HepG2 (cell line): ENCODE results near the gene SETD1B. TPM values are rescaled to one million over a fixed set of nuclear protein-coding genes. Genes with fewer than 3 reads are reported as not detected.

Experiments used
- ATAC-seq: fragments of 200-7000 bp; cut with Tn5 transposase; 3 replicates; pipeline ENCODE4 v1.9.1; 2020; ENCODE audit warnings: mild to moderate bottlenecking, moderate library complexity
- BruUV-seq: library from RNA; stranded (reverse); fragments of 400-500 nt; replicated peaks from 2 replicates; lab custom pipeline; 2021; lab: Mats Ljungman, UMichigan
- CTCF ChIA-PET: fragments of 300-600 bp; formaldehyde crosslinking; extraction: SDS; loops from one replicate; lab custom pipeline; 2021; ENCODE audit warnings: low total read pairs, inconsistent platforms, low intra/inter-chr PET ratio; lab: Yijun Ruan, JAX
- POLR2A ChIA-PET: fragments of 350-600 bp; sonication (Branson Sonifier 250); formaldehyde crosslinking; loops from one replicate; lab custom pipeline; 2020; ENCODE audit warnings: antibody characterized with exemption, inconsistent platforms; lab: Yijun Ruan, JAX
- DNase-seq: peaks from one replicate; pipeline ENCODE4 v3.0.0-alpha.2; 2015; ENCODE audit warnings: low spot score
- FAIRE-seq: peaks from 3 replicates; lab custom pipeline; 2011; peaks lifted over from hg19 to GRCh38; lab: Jason Lieb, UNC
- H2AFZ ChIP-seq: one replicate; pipeline ENCODE4 v1.6.1; 2011; ENCODE audit warnings: low read length, inconsistent platforms
- H3K27ac ChIP-seq: fragments of 300-600 bp; 3 replicates; pipeline ENCODE4 v1.8.0; 2011; ENCODE audit warnings: mixed run types, mild to moderate bottlenecking, mixed read lengths, low read length, inconsistent platforms; ENCODE audit not compliant: insufficient read depth; ENCODE audit errors: extremely low read length
- H3K27me3 ChIP-seq, 2 experiments: fragments of 200-600 bp in 1 of 2; 2 replicates in 1 of 2; 3 replicates in 1 of 2; pipeline versions ENCODE4 v1.6.0 to v1.8.0; 2011; ENCODE audit warnings: low read length in 2 of 2, mild to moderate bottlenecking in 2 of 2, moderate library complexity in 2 of 2, inconsistent platforms in 1 of 2; ENCODE audit not compliant: insufficient read depth in 2 of 2, control insufficient read depth in 1 of 2
- H3K36me3 ChIP-seq, 2 experiments: fragments of 200-600 bp in 1 of 2; replicated peaks in 1 of 2; 2 replicates in 1 of 2; 3 replicates in 1 of 2; pipeline versions ENCODE4 v1.5.1 to v1.8.0; 2011; ENCODE audit warnings: low read length in 2 of 2, inconsistent platforms in 1 of 2; ENCODE audit not compliant: insufficient read depth in 2 of 2, control insufficient read depth in 1 of 2
- H3K4me1 ChIP-seq: 2 replicates; pipeline ENCODE4 v1.5.1; 2012; ENCODE audit warnings: low read length, inconsistent platforms; ENCODE audit not compliant: insufficient read depth
- H3K4me2 ChIP-seq: 2 replicates; pipeline ENCODE4 v1.6.0; 2011; ENCODE audit warnings: low read depth, low read length, inconsistent platforms
- H3K4me3 ChIP-seq, 3 experiments: fragments of 200-600 bp in 1 of 3; sonication (generic), shearing (Covaris generic) in 1 of 3; replicated peaks in 1 of 3; 2 replicates each; pipeline ENCODE4 v1.5.1; 2011 to 2016; ENCODE audit warnings: low read length in 3 of 3, inconsistent platforms in 2 of 3, low read depth in 2 of 3, mild to moderate bottlenecking in 2 of 3, control low read depth in 1 of 3, mixed read lengths in 1 of 3; ENCODE audit not compliant: insufficient read depth in 1 of 3
- H3K79me2 ChIP-seq: one replicate; pipeline ENCODE4 v1.6.1; 2011; ENCODE audit warnings: low read length, inconsistent platforms; ENCODE audit not compliant: insufficient read depth
- H3K9ac ChIP-seq: 2 replicates; pipeline ENCODE4 v1.6.0; 2011; ENCODE audit warnings: mild to moderate bottlenecking, low read depth, low read length, inconsistent platforms; ENCODE audit not compliant: insufficient read depth
- H3K9me3 ChIP-seq: 2 replicates; pipeline ENCODE4 v1.5.1; 2012; ENCODE audit warnings: mild to moderate bottlenecking, low read length
- H4K20me1 ChIP-seq: 2 replicates; pipeline ENCODE4 v1.6.0; 2011; ENCODE audit warnings: inconsistent platforms, mild to moderate bottlenecking, low read length, moderate library complexity; ENCODE audit not compliant: insufficient read depth
- CEBPG ChIP-seq: IDR thresholded peaks from 2 replicates; pipeline ENCODE4 v1.6.1; 2016
- FOXJ3 ChIP-seq: sonication (generic); formaldehyde crosslinking; IDR thresholded peaks from 2 replicates; pipeline ENCODE4 v1.4.0; 2020; ENCODE audit warnings: missing genetic modification reagents, mild to moderate bottlenecking, borderline replicate concordance
- MAFF ChIP-seq: IDR thresholded peaks from 2 replicates; pipeline ENCODE4 v1.6.1; 2011; ENCODE audit warnings: low read depth, low read length, improper control_type of control experiment
- MBD4 ChIP-seq: IDR thresholded peaks from 2 replicates; pipeline ENCODE4 v1.6.1; 2012; ENCODE audit warnings: low read length, inconsistent platforms, borderline replicate concordance
- MED8 ChIP-seq: sonication (generic); formaldehyde crosslinking; IDR thresholded peaks from 2 replicates; pipeline ENCODE4 v1.8.1; 2023; ENCODE audit warnings: mild to moderate bottlenecking, missing genetic modification reagents; ENCODE audit not compliant: insufficient replicate concordance
- POGZ ChIP-seq: sonication (generic); formaldehyde crosslinking; IDR thresholded peaks from 2 replicates; pipeline ENCODE4 v1.4.0; 2020; ENCODE audit warnings: mild to moderate bottlenecking, missing genetic modification reagents
- TFE3 ChIP-seq: IDR thresholded peaks from 2 replicates; pipeline ENCODE4 v1.6.1; 2016
- ZNF362 ChIP-seq: sonication (generic); formaldehyde crosslinking; IDR thresholded peaks from 2 replicates; pipeline ENCODE4 v1.4.0; 2020; ENCODE audit warnings: missing genetic modification reagents, mild to moderate bottlenecking, borderline replicate concordance
- ZNF503 ChIP-seq: sonication (generic); formaldehyde crosslinking; IDR thresholded peaks from 2 replicates; pipeline ENCODE4 v1.4.0; 2020; ENCODE audit warnings: missing genetic modification reagents
- ZSCAN31 ChIP-seq: sonication (generic); formaldehyde crosslinking; IDR thresholded peaks from 2 replicates; pipeline ENCODE4 v1.5.0; 2020; ENCODE audit warnings: low read depth, mild to moderate bottlenecking, missing genetic modification reagents
- WGBS: methylation state at CpG from one replicate; pipeline ENCODE4 v1.1.6; 2017; ENCODE audit warnings: low lambda C conversion rate; 5-methylcytosine and 5-hydroxymethylcytosine counted together
- in situ Hi-C: cut with HindIII; loops from 2 replicates; pipeline ENCODE4 v1.10.0; 2017; ENCODE audit warnings: low pct_unique_long_range_greater_than_20kb; ENCODE audit not compliant: extremely low pct_ligation_motif_present
- intact Hi-C: fragments of 100-400 bp; cut with micrococcal nuclease; formaldehyde crosslinking; loops from one replicate; pipeline ENCODE4 v1.10.0; 2022; ENCODE audit not compliant: unreplicated experiment
- polyA plus RNA-seq, 8 experiments: library from polyadenylated mRNA; depleted of rRNA in 3 of 8; stranded (reverse) in 7 of 8; unstranded in 1 of 8; fragments of >200 nt; fragmentation: Illumina TruSeq in 4 of 8; extraction: Trizol in 4 of 8; gene quantifications; 2 replicates each; pipeline versions ENCODE4 v1.2.1 to v1.2.3, GENCODE V29; 2011 to 2016; ENCODE audit warnings: low read depth in 4 of 8, missing spikeins in 1 of 8, mixed read lengths in 1 of 8; ENCODE audit not compliant: insufficient read depth in 1 of 8
- total RNA-seq, 5 experiments: library from RNA; depleted of rRNA; stranded (reverse); fragments of >200 nt; fragmentation: Illumina TruSeq; extraction: Trizol; gene quantifications; 2 replicates each; pipeline ENCODE4 v1.2.3, GENCODE V29; 2016; ENCODE audit warnings: low read depth in 1 of 5
- TF ChIP-seq, protein P1 (sequence below): sonication (generic); formaldehyde crosslinking; IDR thresholded peaks from 2 replicates; pipeline ENCODE4 v1.4.0; 2020; ENCODE audit warnings: mild to moderate bottlenecking, missing genetic modification reagents, borderline replicate concordance
- TF ChIP-seq, protein P2 (sequence below): IDR thresholded peaks from 2 replicates; pipeline ENCODE4 v1.6.1; 2016; ENCODE audit warnings: low read depth, borderline replicate concordance

The SETD1B gene
- total and polyA plus RNA-seq, 2 of the 13 experiments (the other 11 are each of a cell fraction or from before 2014, with no cell fraction given), result 1.1 to 1.4 TPM

DNA sequence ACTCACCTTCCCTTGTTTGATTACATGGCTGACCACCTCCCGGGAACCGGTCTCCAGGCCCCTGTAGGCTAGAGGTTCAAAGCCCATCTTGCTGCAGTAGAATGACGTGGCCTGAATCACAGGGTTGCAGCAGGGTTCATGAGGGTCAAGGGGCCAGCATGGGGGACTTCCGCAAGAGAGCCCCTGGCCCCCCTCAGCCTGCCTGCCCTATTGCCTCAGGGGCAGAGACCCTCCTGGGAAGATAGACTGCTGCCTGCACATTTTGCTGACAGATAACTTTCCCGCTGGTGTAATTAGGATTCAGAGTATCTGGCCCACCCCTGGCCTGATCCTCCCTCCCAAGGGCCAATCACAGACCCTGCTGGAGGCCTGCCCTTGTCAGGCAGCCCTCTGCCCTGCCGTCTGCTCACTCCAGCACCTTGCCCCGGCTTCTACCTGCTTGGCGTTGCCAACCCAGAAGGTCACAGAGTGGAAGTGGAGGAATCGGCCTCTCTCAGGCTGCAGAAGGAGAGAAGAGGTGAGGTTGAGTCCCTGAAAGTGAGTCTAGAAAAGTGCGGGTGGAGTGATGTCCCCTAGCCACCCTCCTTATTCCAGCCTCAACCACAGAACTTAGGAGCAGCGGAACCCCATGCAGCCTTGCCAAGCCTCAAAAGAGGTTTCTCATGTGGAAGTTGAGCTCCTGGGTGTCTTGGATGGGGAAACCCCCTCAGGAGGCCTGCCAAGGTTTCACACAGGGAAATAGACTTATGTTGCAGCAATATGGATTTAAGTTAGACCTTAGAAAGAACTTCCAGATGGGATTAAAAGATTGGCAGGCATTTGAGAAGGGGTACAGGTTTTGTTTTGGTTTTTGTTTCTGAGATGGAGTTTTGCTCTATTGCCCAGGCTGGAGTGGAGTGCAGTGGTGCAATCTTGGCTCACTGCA lies 53.8 kb downstream of the SETD1B start:
- H3K4me3 ChIP-seq, result peak overlapping the region; percentile 58 to 78 (median 60)
- H3K79me2 ChIP-seq, result peaks cover 10% of the 10 kb centered on the region
- BruUV-seq, result TSS peak; percentile 78
- peak overlapping the region; percentile 100 for H3K27ac ChIP-seq
- intact Hi-C loops, result loop anchor here (2.0 kb wide), 1 partner anchor 19 kb away; no protein-coding TSS in a partner anchor
- H3K9ac ChIP-seq, result peak overlapping the region; percentile 93
- no peaks in the 10 kb centered on the region for H4K20me1 ChIP-seq
- POLR2A ChIA-PET, result interaction anchor here (1.2 to 6.4 kb wide), 6 partner anchors 15 to 46 kb away, joined by 3 to 52 read pairs (median 7); partner anchors contain the start of gene PSMD9
- CTCF ChIA-PET, result no interaction called here
- no peaks in the 10 kb centered on the region; a peak in 1 of 5 replicates for H3K27me3 ChIP-seq
- H3K4me1 ChIP-seq, result peaks cover 64% of the 10 kb centered on the region
- H3K9me3 ChIP-seq, result no peaks in the 10 kb centered on the region
- ATAC-seq (peak; percentile 64), FAIRE-seq (peak; percentile 67), DNase-seq (peak; percentile 87)
- peak overlapping the region; percentile 98 for H3K4me2 ChIP-seq
- no peak overlapping the region for H2AFZ ChIP-seq
- 16% methylated on average over 7 of the region's 11 CpGs for WGBS
- H3K36me3 ChIP-seq, result peaks cover 0 to 4% of the 10 kb centered on the region in 2 experiments; a peak in 3 of 5 replicates
- in situ Hi-C loops, result no loop called here
- TF ChIP-seq ZNF503 (peak; percentile 34; the same call in 1 of the 2 replicates), MED8 (peak; percentile 60), POGZ (CRISPR knock-in tag) (peak; percentile 74), MAFF (peak; percentile 94), ZSCAN31 (no peak), ZNF362 (no peak), TFE3 (CRISPR knock-in tag) (peak; percentile 67; the same call in 1 of the 2 replicates), FOXJ3 (peak; percentile 40; the same call in 1 of the 2 replicates), MBD4 (no peak), CEBPG (CRISPR knock-in tag) (peak; percentile 79)
- TF ChIP-seq, protein P1, sequence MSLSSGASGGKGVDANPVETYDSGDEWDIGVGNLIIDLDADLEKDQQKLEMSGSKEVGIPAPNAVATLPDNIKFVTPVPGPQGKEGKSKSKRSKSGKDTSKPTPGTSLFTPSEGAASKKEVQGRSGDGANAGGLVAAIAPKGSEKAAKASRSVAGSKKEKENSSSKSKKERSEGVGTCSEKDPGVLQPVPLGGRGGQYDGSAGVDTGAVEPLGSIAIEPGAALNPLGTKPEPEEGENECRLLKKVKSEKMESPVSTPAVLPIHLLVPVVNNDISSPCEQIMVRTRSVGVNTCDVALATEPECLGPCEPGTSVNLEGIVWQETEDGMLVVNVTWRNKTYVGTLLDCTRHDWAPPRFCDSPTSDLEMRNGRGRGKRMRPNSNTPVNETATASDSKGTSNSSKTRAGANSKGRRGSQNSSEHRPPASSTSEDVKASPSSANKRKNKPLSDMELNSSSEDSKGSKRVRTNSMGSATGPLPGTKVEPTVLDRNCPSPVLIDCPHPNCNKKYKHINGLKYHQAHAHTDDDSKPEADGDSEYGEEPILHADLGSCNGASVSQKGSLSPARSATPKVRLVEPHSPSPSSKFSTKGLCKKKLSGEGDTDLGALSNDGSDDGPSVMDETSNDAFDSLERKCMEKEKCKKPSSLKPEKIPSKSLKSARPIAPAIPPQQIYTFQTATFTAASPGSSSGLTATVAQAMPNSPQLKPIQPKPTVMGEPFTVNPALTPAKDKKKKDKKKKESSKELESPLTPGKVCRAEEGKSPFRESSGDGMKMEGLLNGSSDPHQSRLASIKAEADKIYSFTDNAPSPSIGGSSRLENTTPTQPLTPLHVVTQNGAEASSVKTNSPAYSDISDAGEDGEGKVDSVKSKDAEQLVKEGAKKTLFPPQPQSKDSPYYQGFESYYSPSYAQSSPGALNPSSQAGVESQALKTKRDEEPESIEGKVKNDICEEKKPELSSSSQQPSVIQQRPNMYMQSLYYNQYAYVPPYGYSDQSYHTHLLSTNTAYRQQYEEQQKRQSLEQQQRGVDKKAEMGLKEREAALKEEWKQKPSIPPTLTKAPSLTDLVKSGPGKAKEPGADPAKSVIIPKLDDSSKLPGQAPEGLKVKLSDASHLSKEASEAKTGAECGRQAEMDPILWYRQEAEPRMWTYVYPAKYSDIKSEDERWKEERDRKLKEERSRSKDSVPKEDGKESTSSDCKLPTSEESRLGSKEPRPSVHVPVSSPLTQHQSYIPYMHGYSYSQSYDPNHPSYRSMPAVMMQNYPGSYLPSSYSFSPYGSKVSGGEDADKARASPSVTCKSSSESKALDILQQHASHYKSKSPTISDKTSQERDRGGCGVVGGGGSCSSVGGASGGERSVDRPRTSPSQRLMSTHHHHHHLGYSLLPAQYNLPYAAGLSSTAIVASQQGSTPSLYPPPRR, result peak; percentile 80; the same call in 1 of the 2 replicates
- TF ChIP-seq, protein P2, sequence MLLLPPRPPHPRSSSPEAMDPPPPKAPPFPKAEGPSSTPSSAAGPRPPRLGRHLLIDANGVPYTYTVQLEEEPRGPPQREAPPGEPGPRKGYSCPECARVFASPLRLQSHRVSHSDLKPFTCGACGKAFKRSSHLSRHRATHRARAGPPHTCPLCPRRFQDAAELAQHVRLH, result no peak
